OCI-LY1 (cell line): ENCODE data around the gene SLC47A2.

Experiments
- H2AFZ ChIP-seq: fragments of 200-600 bp; sonication (generic), shearing (Covaris generic); 2 replicates; pipeline ENCODE4 v1.6.0; 2014; ENCODE audit warnings: antibody characterized with exemption, mild to moderate bottlenecking, low read length
- H3F3A ChIP-seq: fragments of 200-600 bp; sonication (generic), shearing (Covaris generic); 2 replicates; pipeline ENCODE4 v1.6.0; 2014; ENCODE audit warnings: mild to moderate bottlenecking, antibody characterized with exemption, low read length, moderate library complexity; ENCODE audit not compliant: insufficient read depth
- H3K27ac ChIP-seq: fragments of 200-600 bp; sonication (generic); 2 replicates; pipeline ENCODE4 v1.5.1; 2014; ENCODE audit warnings: low read length, mixed run types, mild to moderate bottlenecking, low read depth; ENCODE audit not compliant: poor library complexity, severe bottlenecking
- H3K27me3 ChIP-seq: fragments of 200-600 bp; sonication (generic); 2 replicates; pipeline ENCODE4 v1.6.0; 2014; ENCODE audit warnings: antibody characterized with exemption, mild to moderate bottlenecking, low read length, moderate library complexity; ENCODE audit not compliant: insufficient read depth
- H3K36me3 ChIP-seq: fragments of 200-600 bp; sonication (generic); 2 replicates; pipeline ENCODE4 v1.6.1; 2014; ENCODE audit warnings: mild to moderate bottlenecking, antibody characterized with exemption, low read length, moderate library complexity, mixed read lengths; ENCODE audit not compliant: insufficient read depth
- H3K4me1 ChIP-seq: fragments of 200-600 bp; sonication (generic); 2 replicates; pipeline ENCODE4 v1.5.1; 2014; ENCODE audit warnings: mild to moderate bottlenecking, low read length, moderate library complexity; ENCODE audit not compliant: insufficient read depth, severe bottlenecking
- H3K4me2 ChIP-seq: fragments of 200-600 bp; sonication (generic), shearing (Covaris generic); 2 replicates; pipeline ENCODE4 v1.6.1; 2014; ENCODE audit warnings: low read length
- H3K4me3 ChIP-seq: fragments of 200-600 bp; sonication (generic); 2 replicates; pipeline ENCODE4 v1.5.1; 2014; ENCODE audit warnings: low read length, low read depth, mild to moderate bottlenecking, mixed read lengths; ENCODE audit not compliant: poor library complexity, severe bottlenecking
- H3K79me2 ChIP-seq: fragments of 200-600 bp; shearing (Covaris generic); 2 replicates; pipeline ENCODE4 v1.6.1; 2016; ENCODE audit warnings: mixed run types, low read length, mixed read lengths; ENCODE audit not compliant: insufficient read depth
- H3K9ac ChIP-seq: fragments of 200-600 bp; sonication (generic), shearing (Covaris generic); 2 replicates; pipeline ENCODE4 v1.6.1; 2014; ENCODE audit warnings: mild to moderate bottlenecking, low read length, mixed read lengths
- H3K9me2 ChIP-seq: fragments of 200-600 bp; sonication (generic), shearing (Covaris generic); 2 replicates; pipeline ENCODE4 v1.6.1; 2014; ENCODE audit warnings: low read depth, mild to moderate bottlenecking, low read length, mixed read lengths
- H3K9me3 ChIP-seq: fragments of 200-600 bp; shearing (Covaris generic); 2 replicates; pipeline ENCODE4 v1.6.1; 2014; ENCODE audit warnings: low read length, mixed read lengths
- H4K20me1 ChIP-seq: fragments of 200-600 bp; sonication (generic), shearing (Covaris generic); 2 replicates; pipeline ENCODE4 v1.6.0; 2016; ENCODE audit warnings: mild to moderate bottlenecking, low read length; ENCODE audit not compliant: insufficient read depth
- CTCF ChIP-seq: fragments of 200-600 bp; sonication (generic), shearing (Covaris generic); IDR thresholded peaks from 2 replicates; pipeline ENCODE4 v1.5.1; 2017; ENCODE audit warnings: mild to moderate bottlenecking, antibody characterized with exemption, low read length, moderate library complexity, mixed read lengths
- EZH2 ChIP-seq: fragments of 200-600 bp; sonication (generic), shearing (Covaris generic); IDR thresholded peaks from 2 replicates; pipeline ENCODE4 v1.8.0; 2017; ENCODE audit warnings: borderline replicate concordance, mixed run types, mild to moderate bottlenecking, antibody characterized with exemption, low read length, moderate library complexity, mixed read lengths

SLC47A2 gene

GRCh38 chr17:19718613-19719354, 2.4 kb upstream of the SLC47A2 start:
- H3K4me3 ChIP-seq, result no peak overlapping the region
- H3K79me2 ChIP-seq, result no peaks in the 10 kb centered on the region
- H3K9ac ChIP-seq, result no peak overlapping the region
- H3K9me2 ChIP-seq, result no peaks in the 10 kb centered on the region
- H3F3A ChIP-seq, result no peaks in the 10 kb centered on the region
- H3K4me2 ChIP-seq, result no peak overlapping the region
- H3K27me3 ChIP-seq, result no peaks in the 10 kb centered on the region; the same call in 1 of the 2 replicates
- H3K27ac ChIP-seq, result no peak overlapping the region
- no peaks in the 10 kb centered on the region for H4K20me1 ChIP-seq
- no peaks in the 10 kb centered on the region for H3K36me3 ChIP-seq
- no peaks in the 10 kb centered on the region for H3K9me3 ChIP-seq
- no peak overlapping the region for H2AFZ ChIP-seq
- peak; percentile 63 for TF ChIP-seq CTCF
- TF ChIP-seq EZH2, result no peak
- H3K4me1 ChIP-seq, result peaks cover 8% of the 10 kb centered on the region

GRCh38 chr17:19718041-19718612, 1.7 kb upstream of the SLC47A2 start:
- no peak overlapping the region for H3K4me3 ChIP-seq
- no peak overlapping the region for H3K27ac ChIP-seq
- H2AFZ ChIP-seq, result no peak overlapping the region
- no peak overlapping the region for H3K4me2 ChIP-seq
- no peaks in the 10 kb centered on the region; the same call in 1 of the 2 replicates for H3K27me3 ChIP-seq
- H3K9me3 ChIP-seq, result no peaks in the 10 kb centered on the region
- no peaks in the 10 kb centered on the region for H3K36me3 ChIP-seq
- no peaks in the 10 kb centered on the region for H3F3A ChIP-seq
- H3K9ac ChIP-seq, result no peak overlapping the region
- H4K20me1 ChIP-seq, result no peaks in the 10 kb centered on the region
- no peak for TF ChIP-seq EZH2
- no peak for TF ChIP-seq CTCF
- no peaks in the 10 kb centered on the region for H3K79me2 ChIP-seq
- H3K9me2 ChIP-seq, result no peaks in the 10 kb centered on the region
- H3K4me1 ChIP-seq, result peaks cover 8% of the 10 kb centered on the region

GRCh38 chr17:19717411-19717908, 1.1 kb upstream of the SLC47A2 start:
- Histone ChIP-seq H3K27me3 (no peaks in the 10 kb centered on the region; the same call in 1 of the 2 replicates), H2AFZ (no peak overlapping the region), H3K4me2 (no peak overlapping the region), H3K36me3 (no peaks in the 10 kb centered on the region), H3K79me2 (no peaks in the 10 kb centered on the region), H3K9me2 (no peaks in the 10 kb centered on the region), H4K20me1 (no peaks in the 10 kb centered on the region), H3K4me1 (peaks cover 8% of the 10 kb centered on the region), H3K9ac (no peak overlapping the region), H3F3A (no peaks in the 10 kb centered on the region), H3K4me3 (no peak overlapping the region), H3K27ac (no peak overlapping the region), H3K9me3 (no peaks in the 10 kb centered on the region)
- TF ChIP-seq CTCF (no peak), EZH2 (no peak)
